ENCODE measurements around the gene HMMR.

Gene HMMR

GRCh38 chr5:163458778-163459385 is 1.6 kb upstream of the HMMR start:
- no peak for DNase-seq

GRCh38 chr5:163459462-163459818 is 992 bp upstream of the HMMR start:
- DNase-seq: no peak

DNA sequence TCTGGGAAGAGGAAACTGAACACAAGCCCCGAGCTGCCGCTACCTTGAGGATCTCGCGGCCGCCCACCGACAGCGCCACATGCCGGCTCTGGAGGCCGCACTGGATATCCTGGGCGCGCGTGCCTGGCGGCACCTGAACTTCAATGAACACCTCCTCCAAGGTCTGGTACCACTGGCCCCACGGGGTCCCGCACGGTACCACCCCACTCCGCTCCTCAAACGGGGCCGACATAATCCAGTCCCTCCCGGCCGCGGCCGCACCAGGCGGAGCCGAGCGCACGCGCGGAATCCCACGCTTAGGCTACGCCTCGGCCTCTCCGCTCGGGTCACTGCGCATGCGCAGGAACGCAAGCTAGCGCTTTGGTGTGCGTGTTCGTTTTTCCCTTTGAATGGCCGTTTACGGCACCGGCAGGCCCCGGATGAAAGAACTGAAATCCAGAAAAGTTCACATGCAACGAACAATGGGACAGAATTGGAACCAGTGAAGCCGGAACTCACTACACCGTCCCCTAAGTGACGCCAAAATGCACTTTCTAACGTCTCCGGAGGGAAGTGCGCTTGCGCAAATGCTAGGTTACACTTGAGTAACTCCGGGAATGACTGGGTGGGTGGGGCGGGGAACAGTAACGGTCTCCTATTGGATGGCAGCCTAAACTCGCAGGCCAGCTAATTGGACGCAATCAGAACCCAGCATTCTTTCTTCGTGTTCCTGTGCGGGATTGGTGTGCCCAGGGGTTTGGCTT is 442 bp upstream of the HMMR start, which contains the start of gene NUDCD2:
Gene NUDCD2, minus strand, starts transcription at position 284 of the 743 bp plus-strand sequence. Its CDS starts 52 bp downstream, at position 232.
- peak; percentile 97 for DNase-seq

GRCh38 chr5:163463063-163463435 is 2.6 kb downstream of the HMMR start:
- DNase-seq: no peak

DNA sequence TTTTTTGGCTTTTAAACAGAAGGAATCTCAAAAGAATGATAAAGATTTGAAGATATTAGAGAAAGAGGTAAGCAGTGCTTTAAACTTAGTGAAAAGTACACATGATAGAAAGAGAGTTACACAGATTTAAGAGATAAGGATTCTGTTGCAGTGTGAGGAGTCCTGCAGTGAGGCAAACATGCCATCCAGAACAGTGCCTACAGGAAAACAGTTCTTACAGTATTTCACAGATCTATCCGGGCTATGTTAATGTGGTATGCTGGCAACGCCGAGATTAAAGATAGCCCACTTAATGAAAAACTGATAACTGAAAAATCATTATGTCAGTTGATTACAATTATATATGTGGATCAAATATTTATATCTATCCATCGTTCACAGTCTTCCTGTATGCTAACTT is 7.2 kb downstream of the HMMR start:
- no peak for DNase-seq

GRCh38 chr5:163473635-163474243 is 13.3 kb downstream of the HMMR start:
- no peak for DNase-seq

DNA sequence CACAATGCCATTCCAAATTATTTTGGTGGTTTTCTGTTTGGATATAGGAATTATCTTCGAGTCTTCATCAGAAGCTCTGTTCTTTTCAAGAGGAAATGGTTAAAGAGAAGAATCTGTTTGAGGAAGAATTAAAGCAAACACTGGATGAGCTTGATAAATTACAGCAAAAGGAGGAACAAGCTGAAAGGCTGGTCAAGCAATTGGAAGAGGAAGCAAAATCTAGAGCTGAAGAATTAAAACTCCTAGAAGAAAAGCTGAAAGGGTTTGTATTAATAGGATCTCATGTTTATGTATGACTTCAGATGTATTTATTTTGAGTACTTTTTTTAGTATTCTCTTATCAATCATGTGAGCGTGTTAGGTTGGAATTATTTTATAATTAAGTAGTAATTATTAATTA is 15.0 kb downstream of the HMMR start:
- no peak for DNase-seq

GRCh38 chr5:163478126-163478981 is 17.9 kb downstream of the HMMR start:
- no peak for DNase-seq

DNA sequence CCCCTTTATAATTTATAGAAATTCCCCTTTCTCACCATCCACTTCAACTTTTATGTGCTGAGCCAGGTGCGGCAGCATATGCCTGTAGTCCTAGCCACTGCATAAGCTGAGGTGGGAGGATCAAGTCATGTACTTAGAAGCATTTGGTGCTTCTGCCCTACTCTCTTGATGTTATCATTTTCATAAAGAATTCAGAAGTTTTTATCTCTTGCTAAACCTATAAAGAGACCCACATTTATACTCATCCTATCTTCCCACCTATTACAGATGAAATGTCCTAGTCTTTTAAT is 18.5 kb downstream of the HMMR start:
- DNase-seq: no peak

DNA sequence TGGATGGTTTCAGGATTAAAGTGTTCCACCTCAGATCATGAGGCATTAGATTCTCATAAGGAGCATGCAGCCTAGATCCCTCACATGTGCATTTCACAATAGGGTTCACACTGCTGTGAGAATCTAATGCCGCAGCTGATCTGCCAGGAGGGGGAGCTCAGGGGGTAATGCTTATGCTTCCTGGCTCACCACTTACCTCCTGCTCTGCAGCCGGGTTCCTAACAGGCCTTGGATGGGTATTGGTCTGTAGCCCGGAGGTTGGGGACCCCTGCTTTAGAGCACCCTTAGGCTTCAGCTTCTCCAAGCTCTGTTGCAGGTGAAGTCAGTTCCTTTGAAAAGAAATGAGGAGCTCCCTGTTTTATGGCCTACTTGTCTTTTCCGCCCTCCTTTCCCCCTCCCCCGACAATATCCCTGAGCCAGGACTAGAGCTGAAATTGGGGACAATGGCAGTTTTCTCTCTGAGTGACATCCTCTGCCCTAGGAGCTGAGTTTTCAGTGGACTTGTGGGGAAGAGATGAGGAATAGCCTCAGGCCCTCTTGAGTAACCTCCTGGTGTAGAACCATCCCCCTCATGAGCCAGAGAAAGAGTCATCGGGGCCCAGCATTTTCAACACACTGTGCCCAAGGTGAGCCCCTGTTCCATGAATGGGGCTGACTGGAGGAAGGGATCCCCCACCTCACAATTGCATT is 28.8 kb downstream of the HMMR start:
- no peak for DNase-seq

DNA sequence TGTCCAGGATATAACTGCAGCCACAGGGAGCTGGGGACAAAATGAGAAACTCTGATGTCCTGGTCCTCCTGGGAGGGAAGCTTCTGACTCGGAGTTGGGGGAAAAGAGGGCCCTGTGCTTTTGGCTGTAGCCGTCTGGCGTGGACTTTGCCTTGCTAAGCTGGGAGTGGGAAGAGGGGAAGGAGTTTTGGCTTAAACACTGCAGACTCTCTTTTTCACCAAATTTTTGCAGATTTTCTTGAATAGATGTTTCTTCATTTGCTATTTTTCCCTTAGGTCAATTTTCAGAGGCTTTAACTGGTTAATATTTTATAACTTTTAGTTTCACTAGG is 29.3 kb downstream of the HMMR start:
- no peak for DNase-seq

GRCh38 chr5:163496286-163496685 is 35.9 kb downstream of the HMMR start:
- no peak for DNase-seq

DNA sequence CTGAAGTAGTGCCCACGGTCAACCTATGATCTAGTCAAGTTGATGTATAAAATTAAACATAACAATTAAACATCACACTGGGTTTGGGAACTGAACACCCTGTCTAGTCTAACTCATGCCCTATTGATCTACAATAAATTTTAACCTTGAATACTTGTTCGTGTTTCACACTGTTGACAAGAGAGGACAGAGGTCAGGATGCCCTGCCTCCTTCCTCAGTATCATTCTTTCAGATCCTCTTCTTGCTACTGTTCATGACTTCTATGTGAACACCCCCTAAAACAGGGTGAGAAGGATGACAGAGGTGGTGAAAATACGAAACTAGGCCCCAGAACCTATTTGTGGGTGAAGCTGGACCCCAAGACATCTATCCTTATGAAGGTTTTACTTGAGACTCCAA is 36.9 kb downstream of the HMMR start:
- no peak for DNase-seq

GRCh38 chr5:163498886-163499285 is 38.5 kb downstream of the HMMR start:
- DNase-seq: no peak

DNA sequence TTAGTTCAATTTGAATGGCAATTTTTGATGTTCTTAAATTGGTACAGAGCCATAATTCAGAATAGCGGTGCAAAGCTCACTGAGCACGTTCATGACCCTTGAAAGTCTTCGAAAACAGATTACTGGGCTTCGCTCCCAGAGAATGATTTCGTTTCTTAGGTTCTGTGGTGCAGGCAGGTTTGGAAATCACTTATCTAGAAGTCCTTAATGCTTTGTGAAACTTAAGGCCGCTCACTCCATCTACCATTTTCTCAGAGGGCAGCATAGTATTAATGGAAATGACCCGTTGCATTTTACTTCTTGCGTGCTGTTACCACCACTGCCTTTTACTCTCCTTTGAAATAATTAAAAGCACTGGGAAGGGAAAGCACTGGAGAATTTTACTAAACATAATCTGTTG is 42.1 kb downstream of the HMMR start:
- no peak for DNase-seq

DNA sequence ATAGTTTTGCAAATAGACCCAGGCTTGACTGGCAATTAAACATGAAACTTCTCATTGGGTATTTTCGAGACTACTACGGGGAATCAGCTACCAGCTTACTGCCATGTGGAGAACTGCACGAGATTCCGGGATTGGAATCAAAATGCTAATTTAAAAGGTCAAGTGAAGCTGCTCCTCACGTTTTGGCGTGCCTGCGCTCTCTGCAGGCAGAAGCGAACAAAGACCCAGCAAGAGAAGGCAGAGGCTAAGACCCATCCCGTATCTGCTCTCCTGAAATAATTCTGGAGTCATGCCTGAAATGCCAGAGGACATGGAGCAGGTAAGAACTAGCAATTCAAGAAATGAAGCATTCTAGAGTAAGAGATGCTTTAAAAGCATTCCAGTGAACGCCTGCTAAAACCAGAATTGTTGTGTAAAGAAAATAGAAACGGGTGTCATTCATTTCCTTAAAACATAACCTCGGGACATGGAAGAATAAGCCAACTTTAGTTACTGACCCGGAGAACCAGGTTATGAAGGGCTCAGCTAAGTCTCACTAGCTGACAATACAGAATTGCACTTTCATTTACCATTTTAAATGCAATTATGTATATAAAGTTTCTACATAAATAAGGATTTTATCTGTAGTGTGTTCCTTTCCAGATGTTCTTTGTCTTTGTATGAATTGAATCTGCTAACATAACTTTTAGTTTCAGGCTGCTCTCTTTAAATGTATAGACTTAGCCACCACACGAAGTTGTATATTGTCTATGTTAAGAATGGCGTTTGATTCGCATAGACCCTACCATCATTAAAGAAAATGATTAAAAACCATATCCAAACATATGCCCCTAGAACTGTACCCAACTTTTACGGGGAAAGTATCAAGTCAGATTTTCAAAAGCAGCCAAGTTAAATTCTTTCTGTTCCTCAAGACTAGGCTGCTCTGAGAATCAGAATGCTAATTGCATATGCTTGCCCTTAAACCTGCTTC is 43.0 kb downstream of the HMMR start:
- peak; percentile 6 for DNase-seq

DNA sequence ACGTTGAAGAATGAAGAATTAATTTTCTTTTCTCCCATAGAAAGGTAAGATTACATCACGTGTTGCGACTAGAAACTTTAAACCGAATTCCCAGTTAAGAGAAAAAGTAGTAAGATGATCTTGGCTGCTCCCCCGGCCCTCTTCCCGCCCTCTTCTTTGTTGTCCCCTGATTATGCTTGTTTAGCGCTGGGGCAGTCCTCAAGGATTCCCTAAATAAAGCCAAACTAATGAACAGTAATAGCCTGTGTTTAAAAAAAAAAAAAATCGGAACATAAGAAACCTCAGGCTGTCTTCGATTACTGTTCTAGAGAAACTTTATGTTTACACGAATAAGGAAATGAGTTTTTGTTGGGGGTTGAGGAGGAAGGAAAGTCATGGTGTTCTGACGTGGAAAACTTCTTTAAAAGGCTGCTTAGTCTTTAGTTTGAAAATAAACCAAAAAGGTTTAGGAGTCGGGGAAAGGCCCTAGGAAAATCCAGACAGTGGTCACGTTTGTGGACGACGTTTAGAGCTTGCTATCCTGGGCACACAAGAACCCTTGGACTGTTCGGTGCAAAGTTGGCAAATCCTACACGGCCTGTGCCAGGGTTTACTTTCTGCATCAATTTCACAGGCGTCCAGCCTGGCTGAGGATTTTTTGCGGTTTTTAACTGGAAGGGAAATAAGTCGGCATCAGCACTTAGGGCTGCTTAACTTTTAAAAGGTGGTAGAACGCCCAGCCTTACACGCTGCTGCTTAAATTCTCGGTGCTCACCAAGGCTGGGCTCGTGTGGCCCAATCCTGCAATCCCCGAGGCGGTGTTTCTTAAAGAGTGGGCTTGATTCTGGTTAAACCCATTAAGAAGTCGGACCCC is 43.9 kb downstream of the HMMR start:
- peak; percentile 41 for DNase-seq

DNA sequence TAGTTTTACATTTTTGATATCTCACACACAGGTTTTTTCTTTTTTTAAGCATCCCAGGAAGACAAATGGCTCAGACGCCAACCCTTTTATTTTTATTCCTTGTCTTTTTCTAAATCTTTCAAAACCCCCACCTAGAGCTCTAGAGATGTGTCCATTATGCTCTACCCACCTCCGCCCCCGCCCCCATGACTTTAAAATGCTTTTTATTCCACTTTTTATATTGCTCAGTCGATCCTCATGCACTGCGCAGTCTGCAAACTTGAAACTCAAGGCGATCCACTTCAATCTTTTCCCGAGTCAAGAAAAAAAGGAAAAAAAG is 44.6 kb downstream of the HMMR start:
- no peak for DNase-seq

- peak; percentile 97 for DNase-seq
Measured at GRCh38 chr5:163505368-163506094, 45.1 kb downstream of the HMMR start, which contains the start of gene MAT2B. Gene MAT2B (plus strand): TSS chr5:163505619. CDS start chr5:163505687, 68 bp downstream.

- DNase-seq: no peak
Measured at GRCh38 chr5:163506095-163506457, 45.6 kb downstream of the HMMR start.

All from stimulated activated naive CD4-positive, alpha-beta T cell treated with Interleukin-2 at 50 U/mL for 16 hours (primary cell).